Hepatocyte (in vitro differentiated cells): ENCODE results near the gene DUSP6. TPM values are rescaled to one million over a fixed set of nuclear protein-coding genes. Genes with fewer than 3 reads are reported as not detected.

Experiments used
- DNase-seq: peaks from one replicate; pipeline ENCODE4 v3.0.0-alpha.2; 2016; ENCODE audit warnings: low spot score
- H2AFZ ChIP-seq: fragments of 200-600 bp; sonication (generic); 2 replicates; pipeline ENCODE4 v1.6.0; 2016; ENCODE audit warnings: antibody characterized with exemption, mild to moderate bottlenecking
- H3K27ac ChIP-seq: fragments of 200-600 bp; sonication (generic); 2 replicates; pipeline ENCODE4 v1.5.1; 2016; ENCODE audit warnings: mild to moderate bottlenecking
- H3K27me3 ChIP-seq: fragments of 200-600 bp; sonication (generic); 2 replicates; pipeline ENCODE4 v1.6.1; 2016
- H3K36me3 ChIP-seq: fragments of 200-600 bp; sonication (generic); replicated peaks from 2 replicates; pipeline ENCODE4 v1.5.1; 2016; ENCODE audit warnings: low read depth; ENCODE audit not compliant: insufficient read depth
- H3K4me1 ChIP-seq: fragments of 200-600 bp; sonication (generic); 2 replicates; pipeline ENCODE4 v1.5.1; 2016; ENCODE audit warnings: mild to moderate bottlenecking, moderate library complexity; ENCODE audit not compliant: insufficient read depth
- H3K4me2 ChIP-seq: fragments of 200-600 bp; sonication (generic); 2 replicates; pipeline ENCODE4 v1.6.0; 2016
- H3K4me3 ChIP-seq: fragments of 200-600 bp; sonication (generic); 2 replicates; pipeline ENCODE4 v1.5.1; 2016; ENCODE audit warnings: mild to moderate bottlenecking
- H3K79me2 ChIP-seq: fragments of 200-600 bp; sonication (generic); 2 replicates; pipeline ENCODE4 v1.6.0; 2017; ENCODE audit warnings: mild to moderate bottlenecking
- H3K9me2 ChIP-seq: fragments of 200-600 bp; sonication (generic); replicated peaks from 2 replicates; pipeline ENCODE4 v1.6.0; 2017; ENCODE audit warnings: mild to moderate bottlenecking; ENCODE audit not compliant: insufficient read depth
- H3K9me3 ChIP-seq: fragments of 200-600 bp; sonication (generic); 2 replicates; pipeline ENCODE4 v1.5.1; 2016; ENCODE audit warnings: low read depth, mild to moderate bottlenecking
- H4K20me1 ChIP-seq: fragments of 200-600 bp; sonication (generic); 2 replicates; pipeline ENCODE4 v1.6.0; 2016; ENCODE audit warnings: mild to moderate bottlenecking; ENCODE audit not compliant: insufficient read depth, poor library complexity, severe bottlenecking
- EZH2 ChIP-seq: fragments of 200-600 bp; sonication (generic); IDR thresholded peaks from 2 replicates; pipeline ENCODE4 v1.6.1; 2016; ENCODE audit warnings: antibody characterized with exemption, mild to moderate bottlenecking, borderline replicate concordance
- EZH2phosphoT487 ChIP-seq: fragments of 200-600 bp; sonication (generic); IDR thresholded peaks from one replicate; pipeline ENCODE4 v1.6.1; 2018; ENCODE audit warnings: antibody characterized with exemption, mild to moderate bottlenecking, low read depth, moderate library complexity; ENCODE audit not compliant: unreplicated experiment, severe bottlenecking
- WGBS: methylation state at CpG from one replicate; pipeline ENCODE4 v1.1.6; 2016; ENCODE audit warnings: low lambda C conversion rate; ENCODE audit errors: missing lambda C conversion rate; 5-methylcytosine and 5-hydroxymethylcytosine counted together
- polyA plus RNA-seq: library from polyadenylated mRNA; unstranded; fragments of >200 nt; fragmentation: Nextera tagmentation; extraction: Ambion mirVana; gene quantifications from 2 replicates; pipeline ENCODE4 v1.2.1, GENCODE V29; 2016
- total RNA-seq: library from RNA; depleted of rRNA; stranded (reverse); fragments of >200 nt; gene quantifications from 2 replicates; pipeline ENCODE4 v1.2.3, GENCODE V29; 2014
- TF ChIP-seq, protein P1 (sequence below): fragments of 200-600 bp; sonication (generic); IDR thresholded peaks from 2 replicates; pipeline ENCODE4 v1.5.1; 2016; ENCODE audit warnings: antibody characterized with exemption, mild to moderate bottlenecking; ENCODE audit not compliant: poor library complexity

Gene DUSP6
- total and polyA plus RNA-seq, 2 experiments from 2014 or later: 51.8 to 52.5 TPM

DNA sequence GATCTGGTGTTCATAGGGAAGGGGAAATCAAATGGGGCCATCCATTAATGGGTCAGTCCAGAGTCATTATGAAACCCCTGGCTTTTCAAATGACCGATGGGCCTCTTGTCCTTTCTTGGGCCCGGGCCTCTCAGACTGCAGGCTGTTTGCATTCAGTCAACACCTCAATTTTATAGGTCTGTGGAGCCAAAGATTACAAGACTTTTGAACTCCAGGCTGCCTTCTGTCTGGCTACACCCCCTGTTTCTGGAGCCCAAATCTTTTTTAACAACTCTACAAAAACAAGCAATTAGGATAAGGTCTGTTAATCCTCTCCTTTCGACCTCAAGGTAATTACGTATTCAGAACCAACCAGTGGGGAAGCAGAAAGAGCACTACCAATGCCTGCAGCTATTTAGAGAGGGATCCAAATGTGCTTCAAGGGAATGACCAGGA is 35.6 kb downstream of the DUSP6 start:
- DNase-seq: no peak
- H3K27me3 ChIP-seq: no peaks in the 10 kb centered on the region
- no peaks in the 10 kb centered on the region for H3K9me2 ChIP-seq
- no peaks in the 10 kb centered on the region for H3K36me3 ChIP-seq
- H3K4me2 ChIP-seq: no peak overlapping the region
- H4K20me1 ChIP-seq: no peaks in the 10 kb centered on the region
- WGBS: 9% methylated on average over 4 of the region's 4 CpGs
- H3K4me3 ChIP-seq: no peak overlapping the region
- no peak overlapping the region for H3K27ac ChIP-seq
- no peaks in the 10 kb centered on the region for H3K79me2 ChIP-seq
- no peaks in the 10 kb centered on the region for H3K9me3 ChIP-seq
- peaks cover 11% of the 10 kb centered on the region for H3K4me1 ChIP-seq
- TF ChIP-seq EZH2: no peak
- TF ChIP-seq EZH2phosphoT487: no peak
- TF ChIP-seq, protein P1, sequence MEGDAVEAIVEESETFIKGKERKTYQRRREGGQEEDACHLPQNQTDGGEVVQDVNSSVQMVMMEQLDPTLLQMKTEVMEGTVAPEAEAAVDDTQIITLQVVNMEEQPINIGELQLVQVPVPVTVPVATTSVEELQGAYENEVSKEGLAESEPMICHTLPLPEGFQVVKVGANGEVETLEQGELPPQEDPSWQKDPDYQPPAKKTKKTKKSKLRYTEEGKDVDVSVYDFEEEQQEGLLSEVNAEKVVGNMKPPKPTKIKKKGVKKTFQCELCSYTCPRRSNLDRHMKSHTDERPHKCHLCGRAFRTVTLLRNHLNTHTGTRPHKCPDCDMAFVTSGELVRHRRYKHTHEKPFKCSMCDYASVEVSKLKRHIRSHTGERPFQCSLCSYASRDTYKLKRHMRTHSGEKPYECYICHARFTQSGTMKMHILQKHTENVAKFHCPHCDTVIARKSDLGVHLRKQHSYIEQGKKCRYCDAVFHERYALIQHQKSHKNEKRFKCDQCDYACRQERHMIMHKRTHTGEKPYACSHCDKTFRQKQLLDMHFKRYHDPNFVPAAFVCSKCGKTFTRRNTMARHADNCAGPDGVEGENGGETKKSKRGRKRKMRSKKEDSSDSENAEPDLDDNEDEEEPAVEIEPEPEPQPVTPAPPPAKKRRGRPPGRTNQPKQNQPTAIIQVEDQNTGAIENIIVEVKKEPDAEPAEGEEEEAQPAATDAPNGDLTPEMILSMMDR: no peak
- peak overlapping the region; percentile 32 for H2AFZ ChIP-seq

DNA sequence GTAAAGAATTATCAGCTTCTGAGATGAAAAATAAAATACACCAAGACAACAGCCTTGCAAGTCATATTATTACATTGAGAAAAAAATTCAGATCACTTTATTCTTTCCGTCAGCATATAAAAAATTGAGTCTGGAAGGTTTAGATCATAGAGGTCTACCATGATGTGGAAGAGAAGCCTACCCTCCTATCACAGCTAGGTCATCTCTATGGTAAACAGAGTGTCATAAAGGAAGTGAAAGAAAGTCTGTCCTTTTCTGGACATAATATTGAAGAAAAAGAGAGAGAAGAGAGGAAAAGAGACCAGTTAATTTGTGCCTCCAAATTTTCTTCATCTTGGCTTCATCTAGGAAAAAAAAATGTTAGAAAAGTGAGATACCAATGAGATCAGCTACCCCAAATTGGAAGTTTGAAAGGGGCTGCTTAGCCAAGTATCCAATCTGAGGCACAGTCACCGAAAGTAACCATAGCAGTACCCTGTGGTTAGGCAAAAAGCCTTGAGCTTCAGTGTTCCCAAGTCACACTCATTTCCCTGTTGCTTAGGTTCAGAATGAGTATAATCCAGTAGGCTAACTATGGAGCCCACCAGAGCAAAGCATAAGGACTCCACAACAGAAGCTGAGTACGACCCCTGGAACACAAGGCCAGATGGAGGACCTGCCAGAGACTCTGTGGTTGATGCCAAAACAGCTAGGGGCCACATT is 38.1 kb downstream of the DUSP6 start:
- no peak for DNase-seq
- H3K4me2 ChIP-seq: no peak overlapping the region
- no peaks in the 10 kb centered on the region for H3K9me2 ChIP-seq
- H3K4me1 ChIP-seq: peaks cover 11% of the 10 kb centered on the region
- H3K4me3 ChIP-seq: no peak overlapping the region
- H3K9me3 ChIP-seq: no peaks in the 10 kb centered on the region
- H3K36me3 ChIP-seq: no peaks in the 10 kb centered on the region
- H4K20me1 ChIP-seq: no peaks in the 10 kb centered on the region
- H3K79me2 ChIP-seq: no peaks in the 10 kb centered on the region
- H2AFZ ChIP-seq: no peak overlapping the region
- H3K27me3 ChIP-seq: no peaks in the 10 kb centered on the region
- TF ChIP-seq, protein P1: no peak
- TF ChIP-seq EZH2 (no peak), EZH2phosphoT487 (no peak)
- 93% methylated on average over 3 of the region's 3 CpGs for WGBS
- no peak overlapping the region for H3K27ac ChIP-seq

DNA sequence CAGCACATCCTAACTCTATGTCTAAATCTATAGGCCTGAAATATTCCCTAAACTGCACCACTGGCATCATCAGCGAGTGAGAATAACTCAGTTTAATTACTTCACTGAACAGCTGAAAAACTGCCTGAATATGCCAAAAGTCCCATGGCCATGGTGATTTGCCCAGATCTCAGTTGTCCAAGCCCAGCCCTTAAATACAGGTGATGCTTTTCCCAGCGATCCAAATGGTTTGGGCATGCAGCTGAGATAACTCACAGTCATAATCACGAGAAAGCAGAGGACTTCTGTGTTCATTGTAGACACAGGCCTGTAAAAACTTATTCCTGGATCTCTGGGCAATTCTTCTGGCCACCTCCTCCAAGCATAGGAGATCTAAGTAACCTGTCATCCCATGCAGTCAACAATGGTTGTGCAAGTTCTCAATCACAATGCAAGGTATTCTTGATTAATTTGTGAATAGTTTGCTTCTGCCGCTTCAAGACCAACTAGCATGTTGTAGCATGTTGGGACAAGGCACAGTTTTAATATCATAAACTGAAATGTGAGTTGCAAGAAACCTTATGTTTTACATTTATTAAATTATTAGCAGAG is 40.5 kb downstream of the DUSP6 start:
- Histone ChIP-seq H3K27me3 (no peaks in the 10 kb centered on the region), H3K4me2 (no peak overlapping the region), H3K79me2 (no peaks in the 10 kb centered on the region), H3K9me3 (no peaks in the 10 kb centered on the region), H3K36me3 (no peaks in the 10 kb centered on the region), H3K9me2 (no peaks in the 10 kb centered on the region), H2AFZ (no peak overlapping the region), H4K20me1 (no peaks in the 10 kb centered on the region), H3K4me3 (no peak overlapping the region), H3K27ac (no peak overlapping the region), H3K4me1 (peaks cover 8% of the 10 kb centered on the region)
- WGBS: 95% methylated on average over 4 of the region's 4 CpGs
- no peak for TF ChIP-seq EZH2phosphoT487
- no peak for DNase-seq

DNA sequence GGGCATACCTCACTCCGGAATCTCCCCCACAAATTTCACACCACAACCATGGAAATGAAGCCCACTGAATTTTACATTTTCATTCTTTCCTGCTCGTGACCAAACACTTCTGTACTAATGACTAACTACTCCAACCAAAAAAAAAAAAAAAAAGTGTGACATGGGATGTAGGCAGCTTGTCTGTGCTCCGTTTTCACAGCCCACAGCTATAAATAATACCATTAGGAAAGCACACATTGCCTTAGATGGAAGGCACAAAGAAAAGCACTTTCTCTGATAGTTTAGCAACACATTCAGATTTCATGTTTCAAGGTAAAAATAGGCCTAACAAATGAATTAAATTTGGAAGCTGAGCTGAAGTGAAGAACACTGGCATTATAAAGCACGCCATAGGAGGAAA is 42.5 kb downstream of the DUSP6 start:
- H2AFZ ChIP-seq: no peak overlapping the region
- TF ChIP-seq, protein P1: no peak
- TF ChIP-seq EZH2phosphoT487: no peak
- TF ChIP-seq EZH2: no peak
- H3K27me3 ChIP-seq: no peaks in the 10 kb centered on the region
- H3K9me3 ChIP-seq: no peaks in the 10 kb centered on the region
- no peak overlapping the region for H3K27ac ChIP-seq
- 73% methylated on average over 4 of the region's 4 CpGs for WGBS
- no peaks in the 10 kb centered on the region for H3K4me1 ChIP-seq
- no peaks in the 10 kb centered on the region for H4K20me1 ChIP-seq
- no peak overlapping the region for H3K4me3 ChIP-seq
- no peaks in the 10 kb centered on the region for H3K36me3 ChIP-seq
- no peak for DNase-seq
- no peaks in the 10 kb centered on the region for H3K79me2 ChIP-seq
- H3K9me2 ChIP-seq: no peaks in the 10 kb centered on the region
- H3K4me2 ChIP-seq: no peak overlapping the region
